Mucosa of stomach (tissue), 1 donor: ENCODE data around the gene HMGCR.

Experiments used
- H3K27me3 ChIP-seq: one replicate; pipeline ENCODE4 v1.7.0; 2013; ENCODE audit warnings: mild to moderate bottlenecking, low read length; ENCODE audit not compliant: control insufficient read depth, insufficient read depth
- H3K36me3 ChIP-seq: one replicate; pipeline ENCODE4 v1.7.0; 2013; ENCODE audit warnings: low read length; ENCODE audit not compliant: control insufficient read depth, insufficient read depth
- H3K4me1 ChIP-seq: one replicate; pipeline ENCODE4 v1.7.0; 2013; ENCODE audit warnings: mild to moderate bottlenecking, low read length; ENCODE audit not compliant: control insufficient read depth, insufficient read depth
- H3K4me3 ChIP-seq: one replicate; pipeline ENCODE4 v1.7.0; 2013; ENCODE audit warnings: low read length
- H3K9ac ChIP-seq: one replicate; pipeline ENCODE4 v1.7.0; 2013; ENCODE audit warnings: mild to moderate bottlenecking, low read length, moderate library complexity
- H3K9me3 ChIP-seq: one replicate; pipeline ENCODE4 v1.7.0; 2013; ENCODE audit warnings: mild to moderate bottlenecking, low read length, moderate library complexity; ENCODE audit not compliant: control insufficient read depth
- donor health status: Pancreatic carcinoma.

Gene HMGCR

DNA sequence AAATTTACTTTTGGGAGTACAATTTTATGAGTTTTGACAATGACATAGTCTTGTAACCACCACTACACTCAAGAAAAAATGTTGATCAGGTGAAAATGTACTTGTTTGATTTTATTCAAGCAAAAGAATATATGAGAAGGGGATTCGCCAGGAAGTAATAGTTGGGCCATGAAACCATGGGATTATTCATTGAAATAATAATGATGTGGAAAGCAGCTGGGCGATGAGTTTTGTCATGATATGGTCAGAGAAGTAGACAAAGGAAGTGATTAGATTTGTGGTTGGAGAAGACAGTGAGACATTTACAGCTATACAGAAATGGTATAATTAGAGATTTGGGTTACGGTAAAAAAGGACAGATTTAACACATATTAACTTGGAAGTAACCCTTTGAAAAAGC lies 11.2 kb downstream of the HMGCR start:
- no peak overlapping the region for H3K9ac ChIP-seq
- no peaks in the 10 kb centered on the region for H3K9me3 ChIP-seq
- no peaks in the 10 kb centered on the region for H3K27me3 ChIP-seq
- peaks cover 15% of the 10 kb centered on the region for H3K36me3 ChIP-seq
- no peak overlapping the region for H3K4me3 ChIP-seq
- no peaks in the 10 kb centered on the region for H3K4me1 ChIP-seq

DNA sequence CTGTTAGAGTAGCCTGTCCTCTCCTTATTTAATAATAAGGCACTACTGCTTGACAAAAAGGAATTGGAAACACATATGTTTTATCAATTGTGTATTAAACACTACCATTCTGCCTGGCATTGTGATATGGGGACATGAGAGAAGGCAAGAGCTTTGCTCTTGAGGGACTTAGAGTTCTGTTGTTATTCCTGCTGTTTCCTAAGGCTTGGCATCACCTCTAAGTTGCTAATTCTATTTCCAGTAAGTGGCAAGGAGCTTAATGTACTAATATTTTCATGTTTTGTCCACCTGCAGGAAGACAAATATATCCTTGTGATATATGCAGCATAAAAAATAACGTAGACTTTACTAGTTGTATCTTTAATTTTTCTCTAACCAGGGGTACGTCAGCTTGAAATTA lies 12.6 kb downstream of the HMGCR start:
- Histone ChIP-seq H3K9ac (no peak overlapping the region), H3K9me3 (no peaks in the 10 kb centered on the region), H3K4me3 (no peak overlapping the region), H3K4me1 (no peaks in the 10 kb centered on the region), H3K27me3 (no peaks in the 10 kb centered on the region), H3K36me3 (peaks cover 15% of the 10 kb centered on the region)

GRCh38 chr5:75351139-75351926 lies 14.3 kb downstream of the HMGCR start:
- H3K36me3 ChIP-seq: peaks cover 22% of the 10 kb centered on the region
- H3K4me3 ChIP-seq: no peak overlapping the region
- H3K4me1 ChIP-seq: no peaks in the 10 kb centered on the region
- no peak overlapping the region for H3K9ac ChIP-seq
- no peaks in the 10 kb centered on the region for H3K9me3 ChIP-seq
- no peaks in the 10 kb centered on the region for H3K27me3 ChIP-seq

- Histone ChIP-seq H3K4me1 (peaks cover under 1% of the 10 kb centered on the region), H3K9me3 (no peaks in the 10 kb centered on the region), H3K27me3 (no peaks in the 10 kb centered on the region), H3K36me3 (peaks cover 21% of the 10 kb centered on the region), H3K4me3 (no peak overlapping the region), H3K9ac (no peak overlapping the region)
These were observed 18.2 kb downstream of the HMGCR start for GRCh38 chr5:75355236-75355635.

- Histone ChIP-seq H3K27me3 (no peaks in the 10 kb centered on the region), H3K36me3 (peaks cover 12% of the 10 kb centered on the region), H3K9ac (no peak overlapping the region), H3K4me3 (no peak overlapping the region), H3K9me3 (no peaks in the 10 kb centered on the region), H3K4me1 (peaks cover 7% of the 10 kb centered on the region)
These were observed 19.7 kb downstream of the HMGCR start for GRCh38 chr5:75356719-75357118.

GRCh38 chr5:75358117-75358516 lies 21.1 kb downstream of the HMGCR start:
- H3K4me1 ChIP-seq: peaks cover 11% of the 10 kb centered on the region
- H3K4me3 ChIP-seq: no peak overlapping the region
- H3K9me3 ChIP-seq: no peaks in the 10 kb centered on the region
- no peaks in the 10 kb centered on the region for H3K27me3 ChIP-seq
- no peak overlapping the region for H3K9ac ChIP-seq
- H3K36me3 ChIP-seq: peaks cover 12% of the 10 kb centered on the region

DNA sequence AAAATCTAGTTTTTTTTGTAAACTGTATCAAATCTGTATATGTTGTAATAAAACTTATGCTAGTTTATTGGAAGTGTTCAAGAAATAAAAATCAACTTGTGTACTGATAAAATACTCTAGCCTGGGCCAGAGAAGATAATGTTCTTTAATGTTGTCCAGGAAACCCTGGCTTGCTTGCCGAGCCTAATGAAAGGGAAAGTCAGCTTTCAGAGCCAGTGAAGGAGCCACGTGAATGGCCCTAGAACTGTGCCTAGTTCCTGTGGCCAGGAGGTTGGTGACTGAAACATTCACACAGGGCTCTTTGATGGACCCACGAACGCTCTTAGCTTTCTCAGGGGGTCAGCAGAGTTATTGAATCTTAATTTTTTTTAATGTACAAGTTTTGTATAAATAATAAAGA lies 24.3 kb downstream of the HMGCR start:
- peaks cover 22% of the 10 kb centered on the region for H3K4me1 ChIP-seq
- H3K9ac ChIP-seq: no peak overlapping the region
- H3K4me3 ChIP-seq: no peak overlapping the region
- no peaks in the 10 kb centered on the region for H3K9me3 ChIP-seq
- H3K27me3 ChIP-seq: no peaks in the 10 kb centered on the region
- H3K36me3 ChIP-seq: peaks cover 6% of the 10 kb centered on the region

- H3K4me1 ChIP-seq: peaks cover 22% of the 10 kb centered on the region
- H3K36me3 ChIP-seq: no peaks in the 10 kb centered on the region
- no peak overlapping the region for H3K4me3 ChIP-seq
- H3K27me3 ChIP-seq: no peaks in the 10 kb centered on the region
- no peaks in the 10 kb centered on the region for H3K9me3 ChIP-seq
- no peak overlapping the region for H3K9ac ChIP-seq
These were observed 25.5 kb downstream of the HMGCR start for GRCh38 chr5:75362474-75362975.

DNA sequence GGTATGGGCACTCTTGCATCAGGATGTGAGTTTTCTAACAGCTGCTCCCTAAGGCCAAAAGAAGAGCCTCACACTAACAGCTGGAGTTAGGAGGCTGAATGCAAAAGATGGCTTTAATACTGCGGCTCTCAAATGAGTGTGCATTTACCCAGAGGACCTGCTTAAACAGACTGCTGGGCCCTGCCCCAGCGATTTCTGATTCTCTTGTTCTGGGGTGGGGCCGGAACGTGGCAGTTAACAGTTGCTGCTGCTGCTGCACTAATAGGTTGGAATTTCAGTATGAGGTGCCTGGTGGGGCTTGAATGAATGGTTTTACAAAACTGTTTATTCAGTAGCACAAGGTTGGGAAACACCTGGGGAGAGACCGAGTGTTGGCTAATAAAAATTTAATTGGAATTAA lies 26.1 kb downstream of the HMGCR start:
- Histone ChIP-seq H3K36me3 (no peaks in the 10 kb centered on the region), H3K9me3 (no peaks in the 10 kb centered on the region), H3K27me3 (no peaks in the 10 kb centered on the region), H3K4me3 (no peak overlapping the region), H3K9ac (no peak overlapping the region), H3K4me1 (peaks cover 22% of the 10 kb centered on the region)

DNA sequence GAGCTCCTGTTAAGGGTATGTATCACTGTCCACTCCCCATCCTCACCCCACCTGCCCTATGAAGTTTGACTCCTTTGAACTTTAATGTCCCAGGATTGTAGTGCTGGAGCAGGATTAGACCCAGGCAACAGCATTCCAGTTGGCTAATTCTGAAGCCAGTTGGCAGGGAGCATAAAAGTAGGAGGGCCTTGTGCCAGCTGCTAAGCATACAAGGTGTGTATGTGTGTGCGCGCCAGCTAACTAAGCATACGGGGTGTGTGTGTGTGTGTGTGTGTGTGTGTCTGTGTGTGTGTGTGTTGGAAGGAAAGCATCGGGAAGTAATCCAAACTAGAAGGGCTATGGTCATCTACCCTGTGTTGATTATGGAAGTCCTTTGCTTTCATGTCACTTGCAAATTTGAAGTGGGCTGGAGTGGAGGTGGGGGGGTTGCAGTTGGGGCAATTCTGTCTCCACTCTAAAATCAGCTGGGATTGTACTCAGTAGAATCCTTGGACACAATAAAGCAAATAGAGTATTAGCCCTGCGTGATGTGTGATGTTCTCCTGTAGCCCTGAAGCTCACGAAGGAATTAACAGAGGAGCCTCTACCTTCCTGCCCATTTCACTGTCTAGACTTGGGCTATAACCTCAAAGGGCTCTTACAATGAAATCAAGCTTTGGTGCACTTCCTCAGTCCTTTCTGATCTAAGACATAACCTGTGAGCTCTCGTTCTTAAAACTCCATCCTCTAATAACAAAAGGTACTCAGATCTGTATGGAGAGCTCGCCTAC lies 26.9 kb downstream of the HMGCR start:
- Histone ChIP-seq H3K9ac (no peak overlapping the region), H3K36me3 (no peaks in the 10 kb centered on the region), H3K27me3 (no peaks in the 10 kb centered on the region), H3K4me1 (peaks cover 22% of the 10 kb centered on the region), H3K9me3 (no peaks in the 10 kb centered on the region), H3K4me3 (no peak overlapping the region)

DNA sequence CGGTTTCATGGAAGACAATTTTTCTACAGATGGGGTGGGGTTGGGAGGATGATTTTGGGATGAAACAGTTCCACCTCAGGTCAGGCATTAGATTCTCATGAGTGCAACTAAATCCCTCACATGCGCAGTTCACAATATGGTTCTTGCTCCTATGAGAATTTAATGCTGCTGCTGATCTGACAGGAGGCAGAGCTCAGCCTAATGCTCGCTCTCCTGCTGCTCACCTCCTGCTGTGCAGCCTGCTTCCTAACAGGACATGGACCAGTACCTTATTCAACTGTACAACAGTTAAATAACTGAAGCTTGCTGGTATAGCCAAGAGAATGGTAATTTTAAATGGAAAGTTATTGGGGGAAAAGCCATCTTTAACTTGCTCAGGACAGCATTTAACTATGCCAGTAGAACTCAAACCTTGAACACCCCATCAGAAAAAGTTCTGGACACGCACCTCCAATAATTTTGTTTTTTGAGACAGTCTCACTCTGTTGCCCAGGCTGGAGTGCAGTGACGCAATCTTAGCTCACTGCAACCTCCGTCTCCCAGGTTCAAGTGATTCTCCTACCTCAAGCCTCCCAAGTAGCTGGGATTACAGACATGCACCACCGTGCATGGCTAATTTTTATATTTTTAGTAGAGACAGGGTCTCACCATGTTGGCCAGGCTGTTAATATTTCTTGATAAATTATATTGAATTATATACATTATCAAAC lies 27.7 kb downstream of the HMGCR start:
- no peaks in the 10 kb centered on the region for H3K27me3 ChIP-seq
- H3K4me1 ChIP-seq: peaks cover 22% of the 10 kb centered on the region
- H3K4me3 ChIP-seq: no peak overlapping the region
- H3K9me3 ChIP-seq: no peaks in the 10 kb centered on the region
- H3K9ac ChIP-seq: no peak overlapping the region
- H3K36me3 ChIP-seq: no peaks in the 10 kb centered on the region

DNA sequence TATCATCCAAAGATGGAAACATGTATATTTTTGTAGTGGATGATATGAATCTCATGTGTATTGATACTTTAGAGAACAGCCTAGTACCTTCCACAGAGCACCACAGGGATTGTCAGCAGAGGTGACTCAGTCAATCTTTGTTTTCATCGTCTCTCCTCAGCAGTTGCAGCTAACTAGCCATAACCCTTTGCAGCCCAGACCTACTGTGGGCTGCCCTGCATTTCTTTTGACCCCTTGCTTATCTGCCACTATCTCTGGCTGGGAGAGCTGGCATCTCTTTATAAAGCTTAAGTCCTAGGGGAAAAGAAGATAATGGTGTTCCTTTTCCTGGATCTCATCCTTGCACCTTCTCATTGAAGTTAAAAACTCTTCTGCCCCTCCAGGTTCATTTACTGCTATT lies 28.7 kb downstream of the HMGCR start:
- Histone ChIP-seq H3K36me3 (no peaks in the 10 kb centered on the region), H3K27me3 (no peaks in the 10 kb centered on the region), H3K9ac (no peak overlapping the region), H3K4me1 (peaks cover 16% of the 10 kb centered on the region), H3K4me3 (no peak overlapping the region), H3K9me3 (no peaks in the 10 kb centered on the region)
